K562 (cell line): Measurements from ENCODE around the gene GPR32. TPM values are rescaled to one million over a fixed set of nuclear protein-coding genes. Genes with fewer than 3 reads are reported as not detected.
A peak's percentile ranks its signal among the peaks of the same experiment; 100 is the strongest.

Experiments used
- ATAC-seq: fragments of 200-7000 bp; cut with Tn5 transposase; 3 replicates; pipeline ENCODE4 v1.9.1; 2020; ENCODE audit warnings: moderate library complexity
- BruUV-seq: library from RNA; stranded (reverse); fragments of 400-500 nt; replicated peaks from 2 replicates; lab custom pipeline; 2021; lab: Mats Ljungman, UMichigan
- CTCF ChIA-PET: fragments of 300-600 bp; formaldehyde crosslinking; extraction: SDS; loops from one replicate; lab custom pipeline; 2021; ENCODE audit warnings: low intra/inter-chr PET ratio; lab: Yijun Ruan, JAX
- POLR2A ChIA-PET: fragments of 300-600, 350-650 bp; sonication (Branson Sonifier 250); formaldehyde crosslinking; extraction: SDS; loops from one replicate; lab custom pipeline; 2021; ENCODE audit warnings: antibody characterized with exemption, inconsistent platforms; lab: Yijun Ruan, JAX
- DNase-seq, 4 experiments: peaks; one replicate each; pipeline versions ENCODE4 v3.0.0 to v3.0.0-alpha.2; 2011 to 2018; ENCODE audit warnings: low spot score in 3 of 4, mixed read lengths in 3 of 4; ENCODE audit errors: extremely low read depth in 1 of 4
- FAIRE-seq: peaks from 2 replicates; lab custom pipeline; 2011; peaks lifted over from hg19 to GRCh38; lab: Jason Lieb, UNC
- H2AFZ ChIP-seq: 2 replicates; pipeline ENCODE4 v1.6.0; 2011; ENCODE audit warnings: low read depth, low read length, control low read depth, inconsistent platforms
- H3K27ac ChIP-seq: fragments of 200-600 bp; 3 replicates; pipeline ENCODE4 v1.8.0; 2011; ENCODE audit warnings: low read depth, mild to moderate bottlenecking, control low read depth, inconsistent platforms, low read length, moderate library complexity, mixed read lengths; ENCODE audit errors: extremely low read depth
- H3K27me3 ChIP-seq, 2 experiments: fragments of 300-600 bp in 1 of 2; 2 replicates in 1 of 2; 3 replicates in 1 of 2; pipeline versions ENCODE4 v1.6.0 to v1.8.0; 2011; ENCODE audit warnings: inconsistent platforms in 2 of 2, low read length in 2 of 2, mild to moderate bottlenecking in 1 of 2, mixed read lengths in 1 of 2, moderate library complexity in 1 of 2; ENCODE audit not compliant: control insufficient read depth in 2 of 2, insufficient read depth in 2 of 2
- H3K36me3 ChIP-seq: fragments of 300-600 bp; 3 replicates; pipeline ENCODE4 v1.8.0; 2011; ENCODE audit warnings: mild to moderate bottlenecking, low read length, inconsistent platforms; ENCODE audit not compliant: control insufficient read depth, insufficient read depth
- H3K4me1 ChIP-seq, 2 experiments: fragments of 200-600 bp in 1 of 2; replicated peaks in 1 of 2; 2 replicates in 1 of 2; 3 replicates in 1 of 2; pipeline versions ENCODE4 v1.5.1 to v1.8.0; 2011; ENCODE audit warnings: inconsistent platforms in 2 of 2, low read length in 2 of 2, mild to moderate bottlenecking in 1 of 2, mixed read lengths in 1 of 2, moderate library complexity in 1 of 2; ENCODE audit not compliant: control insufficient read depth in 2 of 2, insufficient read depth in 2 of 2
- H3K4me2 ChIP-seq: 2 replicates; pipeline ENCODE4 v1.6.1; 2011; ENCODE audit warnings: low read length, control low read depth, inconsistent platforms, mixed read lengths; ENCODE audit not compliant: insufficient read depth
- H3K4me3 ChIP-seq: fragments of 200-600 bp; sonication (generic), shearing (Covaris generic); 2 replicates; pipeline ENCODE4 v1.5.1; 2016; ENCODE audit warnings: control low read depth, inconsistent platforms
- H3K79me2 ChIP-seq: fragments of 200-600 bp; 3 replicates; pipeline ENCODE4 v1.8.0; 2011; ENCODE audit warnings: low read length, inconsistent platforms; ENCODE audit not compliant: control insufficient read depth, insufficient read depth
- H3K9ac ChIP-seq, 2 experiments: 2 replicates each; pipeline versions ENCODE4 v1.6.0 to v1.6.1; 2011; ENCODE audit warnings: low read depth in 2 of 2, low read length in 2 of 2, control low read depth in 1 of 2, inconsistent platforms in 1 of 2, mild to moderate bottlenecking in 1 of 2, mixed read lengths in 1 of 2; ENCODE audit not compliant: insufficient read depth in 1 of 2
- H3K9me1 ChIP-seq: one replicate; pipeline ENCODE4 v1.6.0; 2011; ENCODE audit warnings: inconsistent platforms, mild to moderate bottlenecking, low read length, moderate library complexity; ENCODE audit not compliant: control insufficient read depth, insufficient read depth
- H3K9me3 ChIP-seq: replicated peaks from 2 replicates; pipeline ENCODE4 v1.5.1; 2011; ENCODE audit warnings: low read depth, low read length, inconsistent platforms; ENCODE audit not compliant: control insufficient read depth, insufficient read depth
- H4K20me1 ChIP-seq: replicated peaks from 2 replicates; pipeline ENCODE4 v1.6.1; 2011; ENCODE audit warnings: low read length, inconsistent platforms, mixed read lengths; ENCODE audit not compliant: control insufficient read depth, insufficient read depth
- ADNP ChIP-seq: fragments of 200-800 bp; sonication (Bioruptor generic); IDR thresholded peaks from 2 replicates; pipeline ENCODE4 v1.6.1; 2016; ENCODE audit warnings: missing genetic modification characterization, missing compliant biosample characterization
- BRCA1 ChIP-seq, 2 experiments: fragments of 450-650 bp in 1 of 2; sonication (generic) in 1 of 2; formaldehyde crosslinking in 1 of 2; IDR thresholded peaks; 2 replicates each; pipeline versions ENCODE4 v1.5.0 to v1.6.1; 2017 to 2020; ENCODE audit warnings: mild to moderate bottlenecking in 1 of 2, missing genetic modification reagents in 1 of 2
- CXXC5 ChIP-seq: fragments of 250-450 bp; sonication (Bioruptor Pico); IDR thresholded peaks from 2 replicates; pipeline ENCODE4 v1.8.0; 2022; ENCODE audit warnings: inconsistent platforms, mild to moderate bottlenecking, moderate library complexity
- EP300 ChIP-seq: IDR thresholded peaks from 2 replicates; pipeline ENCODE4 v1.6.1; 2012; ENCODE audit warnings: low read length, improper control_type of control experiment
- FOS ChIP-seq: IDR thresholded peaks from 3 replicates; pipeline ENCODE4 v1.6.1; 2011; ENCODE audit not compliant: insufficient read length; ENCODE audit errors: extremely low read depth
- L3MBTL2 ChIP-seq: fragments of 450-650 bp; IDR thresholded peaks from 2 replicates; pipeline ENCODE4 v1.6.1; 2016; ENCODE audit warnings: mild to moderate bottlenecking, moderate library complexity
- MAFG ChIP-seq: fragments of 450-650 bp; conservative IDR thresholded peaks from 2 replicates; pipeline ENCODE4 v1.6.1; 2016; ENCODE audit warnings: missing genetic modification characterization, missing compliant biosample characterization
- NCOA6 ChIP-seq: fragments of 450-650 bp; IDR thresholded peaks from 2 replicates; pipeline ENCODE4 v1.6.1; 2017; ENCODE audit warnings: mild to moderate bottlenecking
- TBP ChIP-seq: optimal IDR thresholded peaks from 2 replicates; pipeline ENCODE3; 2011; ENCODE audit warnings: low read depth, low read length, improper control_type of control experiment
- TCF7 ChIP-seq: sonication (generic); IDR thresholded peaks from 2 replicates; pipeline ENCODE4 v1.6.1; 2016; ENCODE audit warnings: antibody characterized with exemption, borderline replicate concordance
- TEAD1 ChIP-seq, 2 experiments: fragments of 450-650 bp in 1 of 2; sonication (generic) in 1 of 2; formaldehyde crosslinking; IDR thresholded peaks; 2 replicates each; pipeline versions ENCODE4 v1.4.0 to v1.8.0; 2020 to 2022; ENCODE audit warnings: mild to moderate bottlenecking in 2 of 2, missing genetic modification reagents in 1 of 2
- ZNF655 ChIP-seq: fragments of 250-450 bp; sonication (Bioruptor Pico); IDR thresholded peaks from 2 replicates; pipeline ENCODE4 v1.5.0; 2021
- WGBS: fragments of 100-300 bp; shearing (Covaris generic); methylation state at CpG from one replicate; pipeline ENCODE4 v1.1.6; 2016; ENCODE audit warnings: low coverage, mixed read lengths; ENCODE audit not compliant: insufficient coverage; ENCODE audit errors: missing lambda C conversion rate; 5-methylcytosine and 5-hydroxymethylcytosine counted together
- in situ Hi-C: fragments of 300-500 bp; cut with MboI; formaldehyde crosslinking; loops from 4 replicates; pipeline ENCODE4 v1.15.0; 2018; ENCODE audit warnings: inconsistent platforms, mixed read lengths
- intact Hi-C: fragments of 100-400 bp; cut with micrococcal nuclease; formaldehyde crosslinking; loops from 2 replicates; pipeline ENCODE4 v1.14.2; 2022
- polyA plus RNA-seq, 8 experiments: library from polyadenylated mRNA; depleted of rRNA in 4 of 8; stranded (reverse) in 5 of 8; unstranded in 3 of 8; fragments of >200 nt; fragmentation: Nextera tagmentation in 2 of 8; fragmentation: Illumina TruSeq in 1 of 8; extraction: Ambion mirVana in 2 of 8; extraction: Trizol in 1 of 8; gene quantifications; 2 replicates each; pipeline versions ENCODE4 v1.2.1 to v1.2.3, GENCODE V29; 2011 to 2014; ENCODE audit warnings: inconsistent platforms in 1 of 8, missing spikeins in 1 of 8
- total RNA-seq, 7 experiments: library from RNA; depleted of rRNA in 6 of 7; stranded (reverse); fragments of >200 nt in 6 of 7; fragmentation: Illumina TruSeq in 2 of 7; extraction: Trizol in 2 of 7; gene quantifications; 2 replicates each; pipeline versions ENCODE4 v1.2.1 to v1.2.3, GENCODE V29; 2011 to 2021; ENCODE audit warnings: low replicate concordance in 1 of 7
- TF ChIP-seq, protein P1 (sequence below): fragments of 450-650 bp; IDR thresholded peaks from 2 replicates; pipeline ENCODE4 v1.7.1; 2018; ENCODE audit warnings: mild to moderate bottlenecking, low read depth; ENCODE audit not compliant: partially characterized antibody
- TF ChIP-seq, protein P2 (sequence below): sonication (generic); formaldehyde crosslinking; IDR thresholded peaks from 2 replicates; pipeline ENCODE4 v1.8.0; 2022; ENCODE audit warnings: missing genetic modification reagents, mild to moderate bottlenecking, moderate library complexity, borderline replicate concordance
- TF ChIP-seq, protein P3 (sequence below): sonication (generic); formaldehyde crosslinking; IDR thresholded peaks from 2 replicates; pipeline ENCODE4 v1.8.0; 2022; ENCODE audit warnings: mild to moderate bottlenecking, missing genetic modification reagents, borderline replicate concordance

The GPR32 gene
- total and polyA plus RNA-seq, 9 of the 15 experiments (the other 6 are each of a cell fraction or from before 2014, with no cell fraction given), result not detected

DNA sequence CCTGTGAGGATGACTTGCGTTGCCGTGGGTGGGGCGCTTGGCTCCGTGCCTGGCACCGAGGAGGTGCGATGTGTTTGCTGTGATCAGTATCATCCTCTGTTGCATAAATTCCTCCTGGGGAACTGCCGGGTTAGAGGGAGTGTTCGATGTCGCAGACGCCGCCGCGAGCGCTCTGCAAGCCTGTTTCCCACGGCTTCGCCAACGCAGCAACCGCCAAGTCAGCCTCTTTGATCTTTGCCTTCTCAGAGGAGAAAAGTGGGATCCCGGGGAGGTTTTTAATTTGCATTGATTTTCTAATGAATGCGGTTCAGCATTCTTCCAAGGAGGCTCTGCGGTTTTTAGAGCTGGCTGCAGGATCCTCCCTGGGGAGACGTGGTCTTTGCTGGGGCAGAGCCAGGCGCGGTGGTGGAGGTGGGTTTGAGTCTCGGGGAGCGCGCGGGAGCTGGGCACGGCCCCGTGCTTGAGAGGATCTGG lies 7.6 kb downstream of the GPR32 start:
- Histone ChIP-seq H3K9me1 (no peaks in the 10 kb centered on the region), H3K4me3 (0 out of 2 replicates have a peak overlapping the region, but pooled peaks have one; percentile 4), H3K4me2 (peak overlapping the region; percentile 44), H2AFZ (peak overlapping the region; percentile 35; the same call in 1 of the 2 replicates), H3K27ac (no peak overlapping the region), H3K36me3 (no peaks in the 10 kb centered on the region), H3K4me1 (peaks cover 25 to 32% of the 10 kb centered on the region in 2 experiments; a peak in 4 of 5 replicates), H4K20me1 (no peaks in the 10 kb centered on the region), H3K9ac (peak overlapping the region in 1 of 2 experiments; percentile 82; a peak in 2 of 4 replicates), H3K9me3 (no peaks in the 10 kb centered on the region), H3K79me2 (no peaks in the 10 kb centered on the region), H3K27me3 (no peaks in the 10 kb centered on the region)
- no TSS peak for BruUV-seq
- intact Hi-C loops (no loop called here), in situ Hi-C loops (no loop called here)
- DNase-seq, result peak in 1 of 4 experiments; percentile 55
- ATAC-seq, result peak; percentile 59
- FAIRE-seq, result no peak
- 7% methylated on average over 30 of the region's 30 CpGs for WGBS
- ChIA-PET CTCF (interaction anchor here (0.9 kb wide), 1 partner anchor 53 kb away, joined by 5 read pairs; no protein-coding TSS in a partner anchor), POLR2A (interaction anchor here (1.3 to 2.9 kb wide), 3 partner anchors 15 to 55 kb away, joined by 4 to 13 read pairs (median 10); partner anchors contain the start of gene CLEC11A)
- TF ChIP-seq EP300 (no peak), BRCA1 (IDR thresholded peaks at IDR 0.05) (no peak), BRCA1 (CRISPR knock-in tag; IDR thresholded peaks at IDR 0.05) (no peak), FOS (no peak), TBP (no peak), CXXC5 (peak; percentile 13; the same call in 1 of the 2 replicates), TEAD1 (CRISPR knock-in tag; IDR thresholded peaks at IDR 0.05) (no peak), ZNF655 (CRISPR knock-in tag) (no peak), L3MBTL2 (peak; percentile 50), MAFG (0 out of 2 replicates have a peak, but pooled peaks have one; percentile 2), NCOA6 (no peak), TCF7 (peak; percentile 73; the same call in 1 of the 2 replicates), ADNP (tag) (no peak)
- TF ChIP-seq, protein P1, sequence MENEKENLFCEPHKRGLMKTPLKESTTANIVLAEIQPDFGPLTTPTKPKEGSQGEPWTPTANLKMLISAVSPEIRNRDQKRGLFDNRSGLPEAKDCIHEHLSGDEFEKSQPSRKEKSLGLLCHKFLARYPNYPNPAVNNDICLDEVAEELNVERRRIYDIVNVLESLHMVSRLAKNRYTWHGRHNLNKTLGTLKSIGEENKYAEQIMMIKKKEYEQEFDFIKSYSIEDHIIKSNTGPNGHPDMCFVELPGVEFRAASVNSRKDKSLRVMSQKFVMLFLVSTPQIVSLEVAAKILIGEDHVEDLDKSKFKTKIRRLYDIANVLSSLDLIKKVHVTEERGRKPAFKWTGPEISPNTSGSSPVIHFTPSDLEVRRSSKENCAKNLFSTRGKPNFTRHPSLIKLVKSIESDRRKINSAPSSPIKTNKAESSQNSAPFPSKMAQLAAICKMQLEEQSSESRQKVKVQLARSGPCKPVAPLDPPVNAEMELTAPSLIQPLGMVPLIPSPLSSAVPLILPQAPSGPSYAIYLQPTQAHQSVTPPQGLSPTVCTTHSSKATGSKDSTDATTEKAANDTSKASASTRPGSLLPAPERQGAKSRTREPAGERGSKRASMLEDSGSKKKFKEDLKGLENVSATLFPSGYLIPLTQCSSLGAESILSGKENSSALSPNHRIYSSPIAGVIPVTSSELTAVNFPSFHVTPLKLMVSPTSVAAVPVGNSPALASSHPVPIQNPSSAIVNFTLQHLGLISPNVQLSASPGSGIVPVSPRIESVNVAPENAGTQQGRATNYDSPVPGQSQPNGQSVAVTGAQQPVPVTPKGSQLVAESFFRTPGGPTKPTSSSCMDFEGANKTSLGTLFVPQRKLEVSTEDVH, result no peak
- TF ChIP-seq, protein P2, sequence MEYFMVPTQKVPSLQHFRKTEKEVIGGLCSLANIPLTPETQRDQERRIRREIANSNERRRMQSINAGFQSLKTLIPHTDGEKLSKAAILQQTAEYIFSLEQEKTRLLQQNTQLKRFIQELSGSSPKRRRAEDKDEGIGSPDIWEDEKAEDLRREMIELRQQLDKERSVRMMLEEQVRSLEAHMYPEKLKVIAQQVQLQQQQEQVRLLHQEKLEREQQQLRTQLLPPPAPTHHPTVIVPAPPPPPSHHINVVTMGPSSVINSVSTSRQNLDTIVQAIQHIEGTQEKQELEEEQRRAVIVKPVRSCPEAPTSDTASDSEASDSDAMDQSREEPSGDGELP (CRISPR knock-in tag), result peak; percentile 14; the same call in 1 of the 2 replicates
- TF ChIP-seq, protein P3, sequence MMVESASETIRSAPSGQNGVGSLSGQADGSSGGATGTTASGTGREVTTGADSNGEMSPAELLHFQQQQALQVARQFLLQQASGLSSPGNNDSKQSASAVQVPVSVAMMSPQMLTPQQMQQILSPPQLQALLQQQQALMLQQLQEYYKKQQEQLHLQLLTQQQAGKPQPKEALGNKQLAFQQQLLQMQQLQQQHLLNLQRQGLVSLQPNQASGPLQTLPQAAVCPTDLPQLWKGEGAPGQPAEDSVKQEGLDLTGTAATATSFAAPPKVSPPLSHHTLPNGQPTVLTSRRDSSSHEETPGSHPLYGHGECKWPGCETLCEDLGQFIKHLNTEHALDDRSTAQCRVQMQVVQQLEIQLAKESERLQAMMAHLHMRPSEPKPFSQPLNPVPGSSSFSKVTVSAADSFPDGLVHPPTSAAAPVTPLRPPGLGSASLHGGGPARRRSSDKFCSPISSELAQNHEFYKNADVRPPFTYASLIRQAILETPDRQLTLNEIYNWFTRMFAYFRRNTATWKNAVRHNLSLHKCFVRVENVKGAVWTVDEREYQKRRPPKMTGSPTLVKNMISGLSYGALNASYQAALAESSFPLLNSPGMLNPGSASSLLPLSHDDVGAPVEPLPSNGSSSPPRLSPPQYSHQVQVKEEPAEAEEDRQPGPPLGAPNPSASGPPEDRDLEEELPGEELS, result no peak
